Liver (tissue), 9 donors: ENCODE data around the gene BLID. TPM values are rescaled to one million over a fixed set of nuclear protein-coding genes. Genes with fewer than 3 reads are reported as not detected.

Experiments
- DNase-seq: peaks from one replicate; pipeline ENCODE4 v3.0.0-alpha.2; 2017; ENCODE audit warnings: low spot score
- H3K27ac ChIP-seq, 2 donors: one replicate each; pipeline ENCODE4 v1.7.0; 2013; ENCODE audit warnings: inconsistent platforms in 2 of 2, low read length in 2 of 2, control low read depth in 1 of 2, low read depth in 1 of 2, mild to moderate bottlenecking in 1 of 2
- H3K27me3 ChIP-seq, 4 donors: one replicate each; pipeline versions ENCODE4 v1.6.1 to v1.7.0; 2013; ENCODE audit warnings: low read length in 3 of 4, inconsistent platforms in 1 of 4, mild to moderate bottlenecking in 1 of 4, moderate library complexity in 1 of 4; ENCODE audit not compliant: control insufficient read depth in 4 of 4, insufficient read depth in 4 of 4
- H3K36me3 ChIP-seq, 4 donors: one replicate each; pipeline versions ENCODE4 v1.6.1 to v1.7.0; 2013; ENCODE audit warnings: low read length in 3 of 4, mild to moderate bottlenecking in 3 of 4, low read depth in 1 of 4, moderate library complexity in 1 of 4; ENCODE audit not compliant: control insufficient read depth in 4 of 4, insufficient read depth in 3 of 4
- H3K4me1 ChIP-seq, 4 donors: one replicate each; pipeline versions ENCODE4 v1.6.1 to v1.7.0; 2013; ENCODE audit warnings: low read length in 3 of 4, mild to moderate bottlenecking in 3 of 4, moderate library complexity in 1 of 4; ENCODE audit not compliant: control insufficient read depth in 4 of 4, insufficient read depth in 4 of 4
- H3K4me3 ChIP-seq, 3 donors: one replicate each; pipeline versions ENCODE4 v1.6.1 to v1.7.0; 2013; ENCODE audit warnings: low read length in 3 of 3, control low read depth in 1 of 3, low read depth in 1 of 3, mild to moderate bottlenecking in 1 of 3
- H3K9ac ChIP-seq, 2 donors: one replicate each; pipeline ENCODE4 v1.7.0; 2013; ENCODE audit warnings: low read length in 2 of 2, mild to moderate bottlenecking in 2 of 2, moderate library complexity in 2 of 2, control low read depth in 1 of 2, low read depth in 1 of 2
- H3K9me3 ChIP-seq, 4 donors: one replicate each; pipeline versions ENCODE4 v1.6.1 to v1.7.0; 2013; ENCODE audit warnings: low read length in 3 of 4; ENCODE audit not compliant: control insufficient read depth in 4 of 4
- CTCF ChIP-seq: fragments of 150-350 bp; IDR thresholded peaks from 2 replicates; pipeline ENCODE4 v1.5.1; 2017; ENCODE audit warnings: improper control_type of control experiment, low read depth, low read length; ENCODE audit not compliant: missing input control
- EGR1 ChIP-seq, 2 donors: IDR thresholded peaks; 2 replicates each; pipeline ENCODE4 v1.6.1; 2016 to 2018; ENCODE audit warnings: antibody characterized with exemption in 2 of 2, low read depth in 2 of 2
- FOXA1 ChIP-seq: IDR thresholded peaks from 2 replicates; pipeline ENCODE4 v1.6.1; 2016; ENCODE audit warnings: antibody characterized with exemption
- GABPA ChIP-seq, 2 donors: IDR thresholded peaks in 1 of 2; conservative IDR thresholded peaks in 1 of 2; 2 replicates each; pipeline ENCODE4 v1.6.1; 2016; ENCODE audit warnings: antibody characterized with exemption in 2 of 2, mild to moderate bottlenecking in 1 of 2, moderate library complexity in 1 of 2
- HNF4A ChIP-seq, 2 donors: conservative IDR thresholded peaks; 2 replicates each; pipeline ENCODE4 v1.6.1; 2016; ENCODE audit warnings: antibody characterized with exemption in 2 of 2, mild to moderate bottlenecking in 2 of 2
- HNF4G ChIP-seq: IDR thresholded peaks from 2 replicates; pipeline ENCODE4 v1.6.1; 2016; ENCODE audit warnings: antibody characterized with exemption
- RAD21 ChIP-seq, 2 donors: IDR thresholded peaks; 2 replicates each; pipeline ENCODE4 v1.6.1; 2016; ENCODE audit warnings: antibody characterized with exemption in 2 of 2, mild to moderate bottlenecking in 2 of 2
- REST ChIP-seq: IDR thresholded peaks from 2 replicates; pipeline ENCODE4 v1.6.1; 2016; ENCODE audit warnings: antibody characterized with exemption, mild to moderate bottlenecking
- RXRA ChIP-seq, 2 donors: IDR thresholded peaks; 2 replicates each; pipeline ENCODE4 v1.6.1; 2017 to 2018; ENCODE audit warnings: antibody characterized with exemption in 2 of 2, mild to moderate bottlenecking in 1 of 2
- SP1 ChIP-seq: IDR thresholded peaks from 2 replicates; pipeline ENCODE4 v1.6.1; 2018; ENCODE audit warnings: antibody characterized with exemption, mild to moderate bottlenecking
- YY1 ChIP-seq: IDR thresholded peaks from 2 replicates; pipeline ENCODE4 v1.6.1; 2016; ENCODE audit warnings: antibody characterized with exemption, mild to moderate bottlenecking
- ZBTB33 ChIP-seq: IDR thresholded peaks from 2 replicates; pipeline ENCODE4 v1.6.1; 2016; ENCODE audit warnings: antibody characterized with exemption
- WGBS: extraction: QIAGEN DNeasy Blood & Tissue Kit; methylation state at CpG from one replicate; pipeline ENCODE4 v1.1.7; 2013; 5-methylcytosine and 5-hydroxymethylcytosine counted together
- polyA plus RNA-seq, 2 donors: library from polyadenylated mRNA; stranded (reverse) in 1 of 2; unstranded in 1 of 2; fragments of 200-250 nt in 1 of 2; fragments of >200 nt in 1 of 2; fragmentation: Nextera tagmentation in 1 of 2; extraction: Ambion mirVana in 1 of 2; gene quantifications; one replicate each; pipeline versions ENCODE4 v1.2.1 to v1.2.3, GENCODE V29; 2013 to 2015
- total RNA-seq, 2 donors: library from RNA; depleted of rRNA; stranded (reverse); fragments of >200 nt; gene quantifications; one replicate each; pipeline ENCODE4 v1.2.3, GENCODE V29; 2014
- donor health status: healthy.
- donor health status: healthy.
- donor health status: healthy.
- donor health status: healthy.
- donor health status: healthy.

Gene BLID
- total and polyA plus RNA-seq, 4 donors = 0.18 to 0.84 (median 0.33) TPM; not detected in 1

GRCh38 chr11:122095681-122096262 is 20.2 kb downstream of the BLID start:
- no peak for TF ChIP-seq YY1
- TF ChIP-seq RXRA (IDR thresholded peaks at IDR 0.05) = no peak
- no peak for TF ChIP-seq SP1
- no peak for TF ChIP-seq GABPA (IDR thresholded peaks at IDR 0.05 in 1 of 2, conservative IDR thresholded peaks at IDR 0.05 in 1 of 2)
- no peak for TF ChIP-seq ZBTB33
- no peak for TF ChIP-seq EGR1 (IDR thresholded peaks at IDR 0.05; ENCODE audit: low read depth in 2 of 2)
- TF ChIP-seq FOXA1 = no peak
- 96% methylated on average over 12 of the region's 12 CpGs for WGBS
- no peak overlapping the region for H3K9ac ChIP-seq
- H3K27ac ChIP-seq = no peak overlapping the region
- H3K4me3 ChIP-seq = no peak overlapping the region
- H3K4me1 ChIP-seq = no peaks in the 10 kb centered on the region
- no peaks in the 10 kb centered on the region for H3K27me3 ChIP-seq
- DNase-seq = no peak
- H3K9me3 ChIP-seq = no peaks in the 10 kb centered on the region
- peaks cover 0 to 2% (median 0%) of the 10 kb centered on the region in 4 donors for H3K36me3 ChIP-seq

GRCh38 chr11:122094836-122095235 is 21.2 kb downstream of the BLID start:
- Histone ChIP-seq H3K4me1 (no peaks in the 10 kb centered on the region), H3K27me3 (no peaks in the 10 kb centered on the region), H3K27ac (no peak overlapping the region), H3K4me3 (no peak overlapping the region), H3K36me3 (peaks cover 0 to 2% (median 0%) of the 10 kb centered on the region in 4 donors), H3K9me3 (no peaks in the 10 kb centered on the region), H3K9ac (no peak overlapping the region)
- WGBS = 96% methylated on average over 4 of the region's 4 CpGs
- TF ChIP-seq RAD21 (IDR thresholded peaks at IDR 0.05) = no peak
- no peak for TF ChIP-seq RXRA (IDR thresholded peaks at IDR 0.05)
- TF ChIP-seq HNF4G = no peak
- no peak for TF ChIP-seq SP1
- no peak for TF ChIP-seq REST
- no peak for TF ChIP-seq FOXA1
- no peak for TF ChIP-seq HNF4A (conservative IDR thresholded peaks at IDR 0.05)
- no peak for TF ChIP-seq ZBTB33
- no peak for TF ChIP-seq CTCF
- no peak for DNase-seq
